ENCODE data around the gene LRMDA. TPM values are rescaled to one million over a fixed set of nuclear protein-coding genes. Genes with fewer than 3 reads are reported as not detected.

The LRMDA gene
- total and polyA plus RNA-seq, 2 of the 13 experiments (the other 11 are each of a cell fraction or from before 2014, with no cell fraction given), result 13.4 to 22.0 TPM

- TF ChIP-seq BATF2 (CRISPR knock-in tag; IDR thresholded peaks at IDR 0.05), result no peak
- TF ChIP-seq POGZ (CRISPR knock-in tag; IDR thresholded peaks at IDR 0.05), result peak; percentile 65; the same call in 1 of the 2 replicates
- no peak for TF ChIP-seq ZFP36L2 (CRISPR knock-in tag; IDR thresholded peaks at IDR 0.05)
- 0 out of 2 replicates have a peak, but pooled peaks have one; percentile 26 for TF ChIP-seq ZNF607 (CRISPR knock-in tag; IDR thresholded peaks at IDR 0.05; ENCODE audit: borderline replicate concordance)
- no peak for TF ChIP-seq GABPA (IDR thresholded peaks at IDR 0.05; ENCODE audit: low read depth, low read length)
- peak; percentile 50; the same call in 1 of the 2 replicates for TF ChIP-seq GABPA (CRISPR knock-in tag; IDR thresholded peaks at IDR 0.05; ENCODE audit: low read depth)
- TF ChIP-seq ZNF770 (CRISPR knock-in tag; IDR thresholded peaks at IDR 0.05), result no peak
- TF ChIP-seq ZNF224 (CRISPR knock-in tag; IDR thresholded peaks at IDR 0.05), result no peak
- no peak for TF ChIP-seq ZBTB7A (CRISPR knock-in tag; IDR thresholded peaks at IDR 0.05)
- TF ChIP-seq ZNF629 (CRISPR knock-in tag; conservative IDR thresholded peaks at IDR 0.05), result peak; percentile 70; the same call in 1 of the 2 replicates
- no peak for TF ChIP-seq FOXP1 (IDR thresholded peaks at IDR 0.05)
- peak; percentile 15; the same call in 1 of the 2 replicates for TF ChIP-seq FOXP1 (CRISPR knock-in tag; IDR thresholded peaks at IDR 0.05)
- TF ChIP-seq ZNF7 (CRISPR knock-in tag; IDR thresholded peaks at IDR 0.05), result no peak
- TF ChIP-seq STAT5B (CRISPR knock-in tag; IDR thresholded peaks at IDR 0.05), result no peak
- TF ChIP-seq HOXA5 (CRISPR knock-in tag; IDR thresholded peaks at IDR 0.05), result no peak
- no peak for TF ChIP-seq ZNF20 (CRISPR knock-in tag; IDR thresholded peaks at IDR 0.05)
- no peak for TF ChIP-seq ZBTB39 (CRISPR knock-in tag; IDR thresholded peaks at IDR 0.05)
- no peak for TF ChIP-seq MAZ (IDR thresholded peaks at IDR 0.05; ENCODE audit: borderline replicate concordance, low read depth, low read length)
- no peak for TF ChIP-seq MAZ (CRISPR knock-in tag; IDR thresholded peaks at IDR 0.05; ENCODE audit: low read depth)
- no peak for TF ChIP-seq MXD3 (CRISPR knock-in tag; IDR thresholded peaks at IDR 0.05)
- 0 out of 2 replicates have a peak, but pooled peaks have one; percentile 17 for TF ChIP-seq GATAD1 (CRISPR knock-in tag; IDR thresholded peaks at IDR 0.05)
- TF ChIP-seq DNMT3B (CRISPR knock-in tag; conservative IDR thresholded peaks at IDR 0.05), result no peak
- TF ChIP-seq ZNF816 (CRISPR knock-in tag; IDR thresholded peaks at IDR 0.05; ENCODE audit: borderline replicate concordance), result no peak
- no peak for TF ChIP-seq RBM39 (IDR thresholded peaks at IDR 0.05; ENCODE audit: low read depth, low read length, poor library complexity, severe bottlenecking)
- TF ChIP-seq ZNF589 (CRISPR knock-in tag; conservative IDR thresholded peaks at IDR 0.05), result no peak
Observed at GRCh38 chr10:75743291-75743778, 311.9 kb downstream of the LRMDA start (continued).

All from HepG2 (cell line).